Endodermal cell (in vitro differentiated cells): Measurements from ENCODE around the gene HSDL1. TPM values are rescaled to one million over a fixed set of nuclear protein-coding genes. Genes with fewer than 3 reads are reported as not detected.

ENCODE experiments used
- DNase-seq: peaks from one replicate; pipeline ENCODE4 v3.0.0-alpha.2; 2017
- H3K27ac ChIP-seq: 2 replicates; pipeline ENCODE4 v1.5.1; 2013; ENCODE audit warnings: mild to moderate bottlenecking, low read depth, low read length, moderate library complexity
- H3K27me3 ChIP-seq: 2 replicates; pipeline ENCODE4 v1.6.1; 2013; ENCODE audit warnings: mild to moderate bottlenecking, low read length, moderate library complexity; ENCODE audit not compliant: insufficient read depth, control insufficient read depth, poor library complexity, severe bottlenecking
- H3K36me3 ChIP-seq: 2 replicates; pipeline ENCODE4 v1.7.0; 2013; ENCODE audit warnings: mild to moderate bottlenecking, low read length, moderate library complexity; ENCODE audit not compliant: control insufficient read depth, insufficient read depth
- H3K4me1 ChIP-seq: one replicate; pipeline ENCODE4 v1.7.0; 2013; ENCODE audit warnings: low read length; ENCODE audit not compliant: control insufficient read depth, insufficient read depth
- H3K4me3 ChIP-seq: 2 replicates; pipeline ENCODE4 v1.5.1; 2013; ENCODE audit warnings: mild to moderate bottlenecking, low read length, moderate library complexity
- H3K9ac ChIP-seq: 2 replicates; pipeline ENCODE4 v1.6.1; 2013; ENCODE audit warnings: mild to moderate bottlenecking, low read length, moderate library complexity; ENCODE audit not compliant: poor library complexity, severe bottlenecking; ENCODE audit errors: extremely low read depth
- H3K9me3 ChIP-seq: 2 replicates; pipeline ENCODE4 v1.6.1; 2013; ENCODE audit warnings: mild to moderate bottlenecking, low read length, moderate library complexity; ENCODE audit not compliant: control insufficient read depth
- H3K27ac Mint-ChIP-seq: 2 replicates; pipeline ENCODE4 v1.8.0; 2020; ENCODE audit warnings: mixed read lengths
- H3K27me3 Mint-ChIP-seq: 2 replicates; pipeline ENCODE4 v1.8.0; 2021; ENCODE audit warnings: mild to moderate bottlenecking, mixed read lengths; ENCODE audit not compliant: insufficient read depth
- H3K36me3 Mint-ChIP-seq: 2 replicates; pipeline ENCODE4 v1.8.0; 2020; ENCODE audit warnings: low read depth, mixed read lengths
- H3K4me1 Mint-ChIP-seq: 2 replicates; pipeline ENCODE4 v1.8.0; 2020; ENCODE audit warnings: mixed read lengths
- H3K4me3 Mint-ChIP-seq: 2 replicates; pipeline ENCODE4 v1.8.0; 2020; ENCODE audit warnings: mild to moderate bottlenecking, moderate library complexity, mixed read lengths
- H3K9me3 Mint-ChIP-seq: 2 replicates; pipeline ENCODE4 v1.8.0; 2020; ENCODE audit warnings: mild to moderate bottlenecking, mixed read lengths
- CTCF ChIP-seq: fragments of 200-600 bp; sonication (generic); conservative IDR thresholded peaks from 2 replicates; pipeline ENCODE4 v1.5.0; 2021; ENCODE audit warnings: antibody characterized with exemption, mild to moderate bottlenecking
- WGBS, 2 experiments: methylation state at CpG; one replicate each; pipeline versions ENCODE4 v1.1.5 to v1.1.7; 2013; ENCODE audit warnings: missing lambda C conversion rate in 2 of 2, mixed read lengths in 1 of 2; ENCODE audit not compliant: insufficient coverage in 1 of 2, insufficient read length in 1 of 2; 5-methylcytosine and 5-hydroxymethylcytosine counted together
- total RNA-seq, 2 donors: library from RNA; stranded (reverse); fragmentation: NEBNext Ultra II Directional in 1 of 2; extraction: Animal tissue kit (Norgen Biotek cat#: 25700) in 1 of 2; gene quantifications; 2 replicates in 1 of 2; 3 replicates in 1 of 2; pipeline ENCODE4 v1.2.1, GENCODE V29; 2021

HSDL1 gene
- total RNA-seq, 2 donors from 2014 or later = 49.5 to 68.3 TPM

DNA sequence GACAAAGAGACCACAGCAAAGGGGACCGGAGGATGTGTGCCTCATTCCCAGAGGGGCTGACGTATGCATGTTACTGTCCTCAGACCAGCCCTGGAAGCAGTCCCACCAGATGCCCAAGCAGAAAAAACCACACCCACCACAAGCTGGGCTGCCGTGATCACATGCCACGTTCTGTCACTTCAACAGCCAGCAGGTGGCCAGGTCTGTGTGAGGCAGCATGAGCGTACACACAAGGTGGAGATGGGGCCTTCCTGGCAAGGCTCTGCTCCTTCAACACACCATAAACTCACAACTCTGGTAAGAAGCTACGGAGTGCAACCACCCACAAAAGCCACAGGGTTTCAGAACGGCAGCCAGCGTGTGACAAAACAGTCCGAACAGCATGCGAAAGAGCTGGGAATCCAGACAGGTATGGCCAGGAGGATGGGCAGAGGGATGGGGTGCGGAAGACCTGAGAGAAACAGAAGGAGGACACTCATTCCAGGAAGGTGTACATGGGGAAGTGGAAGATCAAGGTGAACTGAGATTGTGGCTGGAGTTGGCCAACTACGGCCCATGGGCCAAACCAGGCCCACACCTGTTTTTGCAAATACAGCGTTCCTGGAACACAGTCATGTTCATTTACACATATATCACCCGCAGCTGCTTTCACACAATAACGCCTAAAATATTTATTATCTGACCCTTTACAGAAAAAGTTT lies 56.1 kb downstream of the HSDL1 start:
- no peak overlapping the region for H3K4me3 Mint-ChIP-seq
- TF ChIP-seq CTCF = peak; percentile 27

DNA sequence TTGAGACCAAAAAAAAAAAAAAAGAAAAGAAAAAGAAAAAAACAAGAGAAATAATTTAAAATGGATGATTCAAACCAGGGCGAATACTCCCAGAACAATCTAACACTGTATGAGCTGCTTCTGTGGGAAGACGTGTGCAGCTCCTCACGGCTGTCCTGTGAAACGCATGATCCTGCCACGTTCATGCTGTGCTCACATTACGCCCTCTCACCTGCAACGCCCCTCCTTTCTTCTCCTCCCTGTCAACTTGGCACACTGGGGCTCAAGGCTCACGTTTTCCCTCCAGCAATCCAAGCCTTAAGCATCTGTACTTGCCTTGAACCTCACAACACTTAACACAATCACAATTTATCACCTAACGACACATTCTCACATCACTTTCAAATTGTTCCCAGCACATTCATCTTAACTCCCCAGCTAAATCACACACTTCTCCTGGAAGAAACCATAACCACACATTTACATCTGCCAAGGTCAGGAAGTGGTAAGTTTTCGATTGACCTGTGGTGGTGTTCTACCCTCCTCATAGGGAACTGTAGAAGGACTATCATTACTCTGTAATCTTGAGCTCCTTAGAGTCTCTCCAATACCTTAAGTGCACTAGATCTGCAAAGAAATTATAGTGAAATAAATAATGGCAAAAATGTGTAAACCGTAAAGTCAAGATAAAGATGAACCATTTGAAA lies 57.4 kb downstream of the HSDL1 start:
- no peak overlapping the region for H3K9ac ChIP-seq
- Mint-ChIP-seq H3K4me1 (no peaks in the 10 kb centered on the region), H3K27me3 (no peaks in the 10 kb centered on the region), H3K27ac (no peak overlapping the region), H3K9me3 (no peaks in the 10 kb centered on the region), H3K36me3 (peaks cover 62% of the 10 kb centered on the region), H3K4me3 (no peak overlapping the region)
- H3K36me3 ChIP-seq = peaks cover 86% of the 10 kb centered on the region
- no peaks in the 10 kb centered on the region for H3K4me1 ChIP-seq
- DNase-seq = no peak
- no peak overlapping the region for H3K27ac ChIP-seq
- H3K27me3 ChIP-seq = no peaks in the 10 kb centered on the region
- no peak for TF ChIP-seq CTCF
- no peak overlapping the region for H3K4me3 ChIP-seq
- no peaks in the 10 kb centered on the region for H3K9me3 ChIP-seq
- 93 to 98% methylated on average over 8 to 11 of the region's 11 CpGs for WGBS, 2 experiments

More for the DNA sequence above, 56.1 kb downstream of the HSDL1 start:
- Mint-ChIP-seq H3K27me3 (no peaks in the 10 kb centered on the region), H3K9me3 (no peaks in the 10 kb centered on the region), H3K27ac (peak overlapping the region; percentile 18), H3K36me3 (peaks cover 64% of the 10 kb centered on the region), H3K4me1 (no peaks in the 10 kb centered on the region)
- Histone ChIP-seq H3K36me3 (peaks cover 87% of the 10 kb centered on the region), H3K27me3 (no peaks in the 10 kb centered on the region), H3K9ac (no peak overlapping the region), H3K9me3 (no peaks in the 10 kb centered on the region), H3K4me3 (no peak overlapping the region), H3K4me1 (no peaks in the 10 kb centered on the region), H3K27ac (no peak overlapping the region)
- no peak for DNase-seq
- WGBS, 2 experiments = 88 to 92% methylated on average over 11 to 15 of the region's 15 CpGs

GRCh38 chr16:84087001-84087400 lies 58.0 kb downstream of the HSDL1 start:
- no peaks in the 10 kb centered on the region for H3K4me1 Mint-ChIP-seq
- no peaks in the 10 kb centered on the region for H3K9me3 ChIP-seq
- DNase-seq = no peak
- H3K36me3 Mint-ChIP-seq = peaks cover 64% of the 10 kb centered on the region
- TF ChIP-seq CTCF = no peak
- no peaks in the 10 kb centered on the region for H3K27me3 Mint-ChIP-seq
- no peak overlapping the region for H3K4me3 Mint-ChIP-seq
- H3K27ac Mint-ChIP-seq = no peak overlapping the region
- H3K36me3 ChIP-seq = peaks cover 86% of the 10 kb centered on the region
- no peak overlapping the region for H3K27ac ChIP-seq
- no peaks in the 10 kb centered on the region for H3K9me3 Mint-ChIP-seq
- no peak overlapping the region for H3K9ac ChIP-seq
- H3K4me3 ChIP-seq = no peak overlapping the region
- 82 to 83% methylated on average over 3 to 12 of the region's 12 CpGs for WGBS, 2 experiments
- H3K4me1 ChIP-seq = no peaks in the 10 kb centered on the region
- no peaks in the 10 kb centered on the region for H3K27me3 ChIP-seq
